ENCODE results near the gene OR52N5. TPM values are rescaled to one million over a fixed set of nuclear protein-coding genes. Genes with fewer than 3 reads are reported as not detected.

OR52N5 gene
- total and polyA plus RNA-seq, 9 of the 15 experiments (the other 6 are each of a cell fraction or from before 2014, with no cell fraction given), result not detected

GRCh38 chr11:5727691-5728090 is 55.5 kb downstream of the OR52N5 start:
- no peak for FAIRE-seq
- no peak overlapping the region for H3K9ac ChIP-seq (ENCODE audit: insufficient read depth in 1 of 2, low read depth in 2 of 2, low read length in 2 of 2)
- TF ChIP-seq NFIC (IDR thresholded peaks at IDR 0.05), result peak; percentile 77
- TF ChIP-seq MITF (IDR thresholded peaks at IDR 0.05), result no peak
- no peak for TF ChIP-seq TEAD2 (tag; IDR thresholded peaks at IDR 0.05)
- peak; percentile 40; the same call in 1 of the 2 replicates for TF ChIP-seq NFIX (CRISPR knock-in tag; IDR thresholded peaks at IDR 0.05; ENCODE audit: low read depth)
- TF ChIP-seq ETV1 (tag; conservative IDR thresholded peaks at IDR 0.05; ENCODE audit: low read depth), result no peak
- no peak overlapping the region for H3K4me3 ChIP-seq
- CTCF ChIA-PET (ENCODE audit: low intra/inter-chr PET ratio), result no interaction called here
- no peak for ATAC-seq
- intact Hi-C loops (cut with micrococcal nuclease), result no loop called here
- no peak overlapping the region for H3K27ac ChIP-seq (ENCODE audit: extremely low read depth, low read depth, low read length)
- no peak for DNase-seq (ENCODE audit: extremely low read depth in 1 of 4, low spot score in 3 of 4)
- H3K36me3 ChIP-seq (ENCODE audit: control insufficient read depth, insufficient read depth, low read length), result no peaks in the 10 kb centered on the region
- no peaks in the 10 kb centered on the region for H3K79me2 ChIP-seq (ENCODE audit: control insufficient read depth, insufficient read depth, low read length)
- peaks cover 4 to 8% of the 10 kb centered on the region in 2 experiments; a peak in 4 of 5 replicates for H3K27me3 ChIP-seq (ENCODE audit: control insufficient read depth in 2 of 2, insufficient read depth in 2 of 2, low read length in 2 of 2)
- H4K20me1 ChIP-seq (replicated peaks; ENCODE audit: control insufficient read depth, insufficient read depth, low read length), result no peaks in the 10 kb centered on the region
- BruUV-seq (replicated peaks), result no TSS peak
- H3K9me1 ChIP-seq (ENCODE audit: control insufficient read depth, insufficient read depth, low read length), result no peaks in the 10 kb centered on the region
- H3K4me1 ChIP-seq (replicated peaks in 1 of 2; ENCODE audit: control insufficient read depth in 2 of 2, insufficient read depth in 2 of 2, low read length in 2 of 2), result no peaks in the 10 kb centered on the region
- POLR2A ChIA-PET, result interaction anchor here (0.5 to 1.5 kb wide), 4 partner anchors 14 to 84 kb away, joined by 3 read pairs; no protein-coding TSS in a partner anchor
- no peak overlapping the region for H3K4me2 ChIP-seq (ENCODE audit: insufficient read depth, low read length)
- no peak overlapping the region for H2AFZ ChIP-seq (ENCODE audit: low read depth, low read length)
- no peaks in the 10 kb centered on the region for H3K9me3 ChIP-seq (replicated peaks; ENCODE audit: control insufficient read depth, insufficient read depth, low read depth, low read length)
- 0% methylated on average over 1 of the region's 1 CpG for WGBS (ENCODE audit: insufficient coverage, low coverage, missing lambda C conversion rate)
- in situ Hi-C loops (cut with MboI), result no loop called here

Data from K562 (cell line).